Liver (tissue), 9 donors: Measurements from ENCODE around the gene MRPL30. TPM values are rescaled to one million over a fixed set of nuclear protein-coding genes. Genes with fewer than 3 reads are reported as not detected.

Experiments used
- DNase-seq: peaks from one replicate; pipeline ENCODE4 v3.0.0-alpha.2; 2017; ENCODE audit warnings: low spot score
- H3K27ac ChIP-seq, 2 donors: one replicate each; pipeline ENCODE4 v1.7.0; 2013; ENCODE audit warnings: inconsistent platforms in 2 of 2, low read length in 2 of 2, control low read depth in 1 of 2, low read depth in 1 of 2, mild to moderate bottlenecking in 1 of 2
- H3K27me3 ChIP-seq, 4 donors: one replicate each; pipeline versions ENCODE4 v1.6.1 to v1.7.0; 2013; ENCODE audit warnings: low read length in 3 of 4, inconsistent platforms in 1 of 4, mild to moderate bottlenecking in 1 of 4, moderate library complexity in 1 of 4; ENCODE audit not compliant: control insufficient read depth in 4 of 4, insufficient read depth in 4 of 4
- H3K36me3 ChIP-seq, 4 donors: one replicate each; pipeline versions ENCODE4 v1.6.1 to v1.7.0; 2013; ENCODE audit warnings: low read length in 3 of 4, mild to moderate bottlenecking in 3 of 4, low read depth in 1 of 4, moderate library complexity in 1 of 4; ENCODE audit not compliant: control insufficient read depth in 4 of 4, insufficient read depth in 3 of 4
- H3K4me1 ChIP-seq, 4 donors: one replicate each; pipeline versions ENCODE4 v1.6.1 to v1.7.0; 2013; ENCODE audit warnings: low read length in 3 of 4, mild to moderate bottlenecking in 3 of 4, moderate library complexity in 1 of 4; ENCODE audit not compliant: control insufficient read depth in 4 of 4, insufficient read depth in 4 of 4
- H3K4me3 ChIP-seq, 3 donors: one replicate each; pipeline versions ENCODE4 v1.6.1 to v1.7.0; 2013; ENCODE audit warnings: low read length in 3 of 3, control low read depth in 1 of 3, low read depth in 1 of 3, mild to moderate bottlenecking in 1 of 3
- H3K9ac ChIP-seq, 2 donors: one replicate each; pipeline ENCODE4 v1.7.0; 2013; ENCODE audit warnings: low read length in 2 of 2, mild to moderate bottlenecking in 2 of 2, moderate library complexity in 2 of 2, control low read depth in 1 of 2, low read depth in 1 of 2
- H3K9me3 ChIP-seq, 4 donors: one replicate each; pipeline versions ENCODE4 v1.6.1 to v1.7.0; 2013; ENCODE audit warnings: low read length in 3 of 4; ENCODE audit not compliant: control insufficient read depth in 4 of 4
- CTCF ChIP-seq: fragments of 150-350 bp; IDR thresholded peaks from 2 replicates; pipeline ENCODE4 v1.5.1; 2017; ENCODE audit warnings: improper control_type of control experiment, low read depth, low read length; ENCODE audit not compliant: missing input control
- EGR1 ChIP-seq, 2 donors: IDR thresholded peaks; 2 replicates each; pipeline ENCODE4 v1.6.1; 2016 to 2018; ENCODE audit warnings: antibody characterized with exemption in 2 of 2, low read depth in 2 of 2
- FOXA1 ChIP-seq: IDR thresholded peaks from 2 replicates; pipeline ENCODE4 v1.6.1; 2016; ENCODE audit warnings: antibody characterized with exemption
- FOXA2 ChIP-seq: IDR thresholded peaks from 2 replicates; pipeline ENCODE4 v1.6.1; 2016; ENCODE audit warnings: antibody characterized with exemption
- GABPA ChIP-seq, 2 donors: IDR thresholded peaks in 1 of 2; conservative IDR thresholded peaks in 1 of 2; 2 replicates each; pipeline ENCODE4 v1.6.1; 2016; ENCODE audit warnings: antibody characterized with exemption in 2 of 2, mild to moderate bottlenecking in 1 of 2, moderate library complexity in 1 of 2
- HNF4A ChIP-seq, 2 donors: conservative IDR thresholded peaks; 2 replicates each; pipeline ENCODE4 v1.6.1; 2016; ENCODE audit warnings: antibody characterized with exemption in 2 of 2, mild to moderate bottlenecking in 2 of 2
- HNF4G ChIP-seq: IDR thresholded peaks from 2 replicates; pipeline ENCODE4 v1.6.1; 2016; ENCODE audit warnings: antibody characterized with exemption
- JUND ChIP-seq, 2 donors: IDR thresholded peaks; 2 replicates each; pipeline ENCODE4 v1.6.1; 2016; ENCODE audit warnings: antibody characterized with exemption in 2 of 2
- MAX ChIP-seq: IDR thresholded peaks from 2 replicates; pipeline ENCODE4 v1.6.1; 2016; ENCODE audit warnings: antibody characterized with exemption
- NR2F2 ChIP-seq: IDR thresholded peaks from 2 replicates; pipeline ENCODE4 v1.6.1; 2016; ENCODE audit warnings: antibody characterized with exemption
- RAD21 ChIP-seq, 2 donors: IDR thresholded peaks; 2 replicates each; pipeline ENCODE4 v1.6.1; 2016; ENCODE audit warnings: antibody characterized with exemption in 2 of 2, mild to moderate bottlenecking in 2 of 2
- RXRA ChIP-seq, 2 donors: IDR thresholded peaks; 2 replicates each; pipeline ENCODE4 v1.6.1; 2017 to 2018; ENCODE audit warnings: antibody characterized with exemption in 2 of 2, mild to moderate bottlenecking in 1 of 2
- SP1 ChIP-seq: IDR thresholded peaks from 2 replicates; pipeline ENCODE4 v1.6.1; 2018; ENCODE audit warnings: antibody characterized with exemption, mild to moderate bottlenecking
- TAF1 ChIP-seq: conservative IDR thresholded peaks from 2 replicates; pipeline ENCODE4 v1.6.1; 2016; ENCODE audit warnings: antibody characterized with exemption, mild to moderate bottlenecking
- YY1 ChIP-seq: IDR thresholded peaks from 2 replicates; pipeline ENCODE4 v1.6.1; 2016; ENCODE audit warnings: antibody characterized with exemption, mild to moderate bottlenecking
- WGBS: extraction: QIAGEN DNeasy Blood & Tissue Kit; methylation state at CpG from one replicate; pipeline ENCODE4 v1.1.7; 2013; 5-methylcytosine and 5-hydroxymethylcytosine counted together
- polyA plus RNA-seq, 2 donors: library from polyadenylated mRNA; stranded (reverse) in 1 of 2; unstranded in 1 of 2; fragments of 200-250 nt in 1 of 2; fragments of >200 nt in 1 of 2; fragmentation: Nextera tagmentation in 1 of 2; extraction: Ambion mirVana in 1 of 2; gene quantifications; one replicate each; pipeline versions ENCODE4 v1.2.1 to v1.2.3, GENCODE V29; 2013 to 2015
- total RNA-seq, 2 donors: library from RNA; depleted of rRNA; stranded (reverse); fragments of >200 nt; gene quantifications; one replicate each; pipeline ENCODE4 v1.2.3, GENCODE V29; 2014
- TF ChIP-seq, protein P1 (sequence below): IDR thresholded peaks from 2 replicates; pipeline ENCODE4 v1.6.1; 2016; ENCODE audit warnings: antibody characterized with exemption
- TF ChIP-seq, protein P2 (sequence below): IDR thresholded peaks from 2 replicates; pipeline ENCODE4 v1.6.1; 2016; ENCODE audit warnings: antibody characterized with exemption, mild to moderate bottlenecking
- TF ChIP-seq, protein P3 (sequence below): IDR thresholded peaks from 2 replicates; pipeline ENCODE4 v1.6.1; 2016; ENCODE audit warnings: antibody characterized with exemption
- donor health status: healthy.
- donor health status: healthy.
- donor health status: healthy.
- donor health status: healthy.
- donor health status: healthy.

The MRPL30 gene
- total and polyA plus RNA-seq, 4 donors = 11.7 to 21.0 (median 16.8) TPM

DNA sequence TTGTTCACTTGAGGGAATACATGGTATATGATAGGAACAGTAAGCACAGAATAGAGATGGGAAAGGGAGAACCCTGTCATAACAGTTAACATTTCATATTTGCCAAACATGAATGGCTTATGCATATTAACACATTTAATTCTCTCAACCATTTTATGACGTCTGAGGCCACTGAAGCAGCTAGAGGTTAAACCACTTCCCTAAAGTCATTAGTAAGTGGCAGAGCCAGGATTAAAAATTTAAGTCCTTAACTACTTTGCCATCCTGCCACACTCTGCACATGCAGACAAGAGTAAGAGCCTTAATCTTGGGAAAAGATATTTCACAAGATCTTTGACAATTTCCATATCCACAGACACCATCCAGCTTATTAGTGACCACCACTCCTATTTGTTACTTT, 24.1 kb upstream of the MRPL30 start:
- DNase-seq = no peak
- H3K9me3 ChIP-seq = no peaks in the 10 kb centered on the region
- no peak overlapping the region for H3K9ac ChIP-seq
- 73% methylated on average over 1 of the region's 1 CpG for whole genome bisulfite sequencing
- no peaks in the 10 kb centered on the region for H3K27me3 ChIP-seq
- H3K4me1 ChIP-seq = peaks cover 0 to 16% (median 12%) of the 10 kb centered on the region in 4 donors
- no peak for TF ChIP-seq RXRA (IDR thresholded peaks at IDR 0.05)
- TF ChIP-seq RAD21 (IDR thresholded peaks at IDR 0.05) = no peak
- TF ChIP-seq, protein P1, sequence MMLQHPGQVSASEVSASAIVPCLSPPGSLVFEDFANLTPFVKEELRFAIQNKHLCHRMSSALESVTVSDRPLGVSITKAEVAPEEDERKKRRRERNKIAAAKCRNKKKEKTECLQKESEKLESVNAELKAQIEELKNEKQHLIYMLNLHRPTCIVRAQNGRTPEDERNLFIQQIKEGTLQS = no peak
- TF ChIP-seq, protein P2, sequence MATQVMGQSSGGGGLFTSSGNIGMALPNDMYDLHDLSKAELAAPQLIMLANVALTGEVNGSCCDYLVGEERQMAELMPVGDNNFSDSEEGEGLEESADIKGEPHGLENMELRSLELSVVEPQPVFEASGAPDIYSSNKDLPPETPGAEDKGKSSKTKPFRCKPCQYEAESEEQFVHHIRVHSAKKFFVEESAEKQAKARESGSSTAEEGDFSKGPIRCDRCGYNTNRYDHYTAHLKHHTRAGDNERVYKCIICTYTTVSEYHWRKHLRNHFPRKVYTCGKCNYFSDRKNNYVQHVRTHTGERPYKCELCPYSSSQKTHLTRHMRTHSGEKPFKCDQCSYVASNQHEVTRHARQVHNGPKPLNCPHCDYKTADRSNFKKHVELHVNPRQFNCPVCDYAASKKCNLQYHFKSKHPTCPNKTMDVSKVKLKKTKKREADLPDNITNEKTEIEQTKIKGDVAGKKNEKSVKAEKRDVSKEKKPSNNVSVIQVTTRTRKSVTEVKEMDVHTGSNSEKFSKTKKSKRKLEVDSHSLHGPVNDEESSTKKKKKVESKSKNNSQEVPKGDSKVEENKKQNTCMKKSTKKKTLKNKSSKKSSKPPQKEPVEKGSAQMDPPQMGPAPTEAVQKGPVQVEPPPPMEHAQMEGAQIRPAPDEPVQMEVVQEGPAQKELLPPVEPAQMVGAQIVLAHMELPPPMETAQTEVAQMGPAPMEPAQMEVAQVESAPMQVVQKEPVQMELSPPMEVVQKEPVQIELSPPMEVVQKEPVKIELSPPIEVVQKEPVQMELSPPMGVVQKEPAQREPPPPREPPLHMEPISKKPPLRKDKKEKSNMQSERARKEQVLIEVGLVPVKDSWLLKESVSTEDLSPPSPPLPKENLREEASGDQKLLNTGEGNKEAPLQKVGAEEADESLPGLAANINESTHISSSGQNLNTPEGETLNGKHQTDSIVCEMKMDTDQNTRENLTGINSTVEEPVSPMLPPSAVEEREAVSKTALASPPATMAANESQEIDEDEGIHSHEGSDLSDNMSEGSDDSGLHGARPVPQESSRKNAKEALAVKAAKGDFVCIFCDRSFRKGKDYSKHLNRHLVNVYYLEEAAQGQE = no peak
- no peak for TF ChIP-seq JUND (IDR thresholded peaks at IDR 0.05)
- TF ChIP-seq MAX = no peak
- TF ChIP-seq GABPA (IDR thresholded peaks at IDR 0.05 in 1 of 2, conservative IDR thresholded peaks at IDR 0.05 in 1 of 2) = no peak
- no peak for TF ChIP-seq HNF4A (conservative IDR thresholded peaks at IDR 0.05)
- TF ChIP-seq, protein P3, sequence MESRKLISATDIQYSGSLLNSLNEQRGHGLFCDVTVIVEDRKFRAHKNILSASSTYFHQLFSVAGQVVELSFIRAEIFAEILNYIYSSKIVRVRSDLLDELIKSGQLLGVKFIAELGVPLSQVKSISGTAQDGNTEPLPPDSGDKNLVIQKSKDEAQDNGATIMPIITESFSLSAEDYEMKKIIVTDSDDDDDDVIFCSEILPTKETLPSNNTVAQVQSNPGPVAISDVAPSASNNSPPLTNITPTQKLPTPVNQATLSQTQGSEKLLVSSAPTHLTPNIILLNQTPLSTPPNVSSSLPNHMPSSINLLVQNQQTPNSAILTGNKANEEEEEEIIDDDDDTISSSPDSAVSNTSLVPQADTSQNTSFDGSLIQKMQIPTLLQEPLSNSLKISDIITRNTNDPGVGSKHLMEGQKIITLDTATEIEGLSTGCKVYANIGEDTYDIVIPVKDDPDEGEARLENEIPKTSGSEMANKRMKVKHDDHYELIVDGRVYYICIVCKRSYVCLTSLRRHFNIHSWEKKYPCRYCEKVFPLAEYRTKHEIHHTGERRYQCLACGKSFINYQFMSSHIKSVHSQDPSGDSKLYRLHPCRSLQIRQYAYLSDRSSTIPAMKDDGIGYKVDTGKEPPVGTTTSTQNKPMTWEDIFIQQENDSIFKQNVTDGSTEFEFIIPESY = no peak
- no peak for TF ChIP-seq NR2F2
- TF ChIP-seq CTCF = no peak
- TF ChIP-seq YY1 = no peak
- no peak for TF ChIP-seq FOXA2
- TF ChIP-seq EGR1 (IDR thresholded peaks at IDR 0.05; ENCODE audit: low read depth in 2 of 2) = no peak
- no peak for TF ChIP-seq TAF1
- no peak for TF ChIP-seq FOXA1
- no peak for TF ChIP-seq HNF4G
- no peak for TF ChIP-seq SP1
- no peak overlapping the region for H3K4me3 ChIP-seq
- H3K36me3 ChIP-seq = peaks cover 0 to 13% (median 10%) of the 10 kb centered on the region in 4 donors
- no peak overlapping the region for H3K27ac ChIP-seq
